Stomach (tissue), 4 donors: ENCODE results near the gene PRUNE1.

Experiments used
- POLR2A ChIP-seq, 4 donors: fragments of 450-650 bp; IDR thresholded peaks; one replicate each; pipeline ENCODE4 v1.6.1; 2016; ENCODE audit warnings: antibody characterized with exemption in 4 of 4, control low read depth in 2 of 4, mild to moderate bottlenecking in 1 of 4, moderate library complexity in 1 of 4
- POLR2AphosphoS5 ChIP-seq, 3 donors: sonication (generic); formaldehyde crosslinking; IDR thresholded peaks; one replicate each; pipeline ENCODE4 v1.6.1; 2016; ENCODE audit warnings: antibody characterized with exemption in 3 of 3
- TF ChIP-seq, protein P1 (sequence below), 7 experiments: fragments of 450-650 bp in 4 of 7; fragments of 200-600 bp in 3 of 7; sonication (generic) in 3 of 7; IDR thresholded peaks; one replicate each; pipeline ENCODE4 v1.5.1; 2016 to 2019; ENCODE audit warnings: antibody characterized with exemption in 7 of 7, control low read depth in 2 of 7, mild to moderate bottlenecking in 1 of 7

DNA sequence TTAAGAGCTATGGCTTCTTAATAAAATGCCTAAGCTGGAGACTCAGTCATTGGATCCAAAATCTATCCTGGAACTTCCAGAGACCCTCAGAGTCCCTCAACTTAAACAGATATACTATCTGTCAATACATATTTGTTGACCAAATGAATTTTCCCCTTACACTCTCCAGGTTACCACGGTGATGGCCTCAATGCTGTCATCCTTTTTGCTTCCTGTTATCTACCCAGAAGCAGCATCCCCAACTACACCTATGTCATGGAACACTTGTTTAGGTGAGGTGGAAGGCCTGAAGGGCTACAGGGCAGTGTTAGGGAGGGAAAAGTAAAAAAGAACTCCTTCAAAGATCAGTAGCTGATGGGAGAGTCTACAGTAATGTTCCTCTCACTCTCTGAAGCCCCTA is 34.9 kb downstream of the PRUNE1 start:
- TF ChIP-seq POLR2A (IDR thresholded peaks at IDR 0.05) (no peak), POLR2AphosphoS5 (IDR thresholded peaks at IDR 0.05) (no peak)
- TF ChIP-seq, protein P1, sequence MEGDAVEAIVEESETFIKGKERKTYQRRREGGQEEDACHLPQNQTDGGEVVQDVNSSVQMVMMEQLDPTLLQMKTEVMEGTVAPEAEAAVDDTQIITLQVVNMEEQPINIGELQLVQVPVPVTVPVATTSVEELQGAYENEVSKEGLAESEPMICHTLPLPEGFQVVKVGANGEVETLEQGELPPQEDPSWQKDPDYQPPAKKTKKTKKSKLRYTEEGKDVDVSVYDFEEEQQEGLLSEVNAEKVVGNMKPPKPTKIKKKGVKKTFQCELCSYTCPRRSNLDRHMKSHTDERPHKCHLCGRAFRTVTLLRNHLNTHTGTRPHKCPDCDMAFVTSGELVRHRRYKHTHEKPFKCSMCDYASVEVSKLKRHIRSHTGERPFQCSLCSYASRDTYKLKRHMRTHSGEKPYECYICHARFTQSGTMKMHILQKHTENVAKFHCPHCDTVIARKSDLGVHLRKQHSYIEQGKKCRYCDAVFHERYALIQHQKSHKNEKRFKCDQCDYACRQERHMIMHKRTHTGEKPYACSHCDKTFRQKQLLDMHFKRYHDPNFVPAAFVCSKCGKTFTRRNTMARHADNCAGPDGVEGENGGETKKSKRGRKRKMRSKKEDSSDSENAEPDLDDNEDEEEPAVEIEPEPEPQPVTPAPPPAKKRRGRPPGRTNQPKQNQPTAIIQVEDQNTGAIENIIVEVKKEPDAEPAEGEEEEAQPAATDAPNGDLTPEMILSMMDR (IDR thresholded peaks at IDR 0.05) = no peak
